SH-SY5Y (cell line): ENCODE data around the gene MINDY2.
A peak's percentile ranks its signal among the peaks of the same experiment; 100 is the strongest.

Source experiments
- GATA2 ChIP-seq: IDR thresholded peaks from 2 replicates; pipeline ENCODE4 v1.6.1; 2011; ENCODE audit warnings: mild to moderate bottlenecking, low read depth, low read length
- GATA3 ChIP-seq: IDR thresholded peaks from 2 replicates; pipeline ENCODE4 v1.6.1; 2011; ENCODE audit warnings: low read depth, mild to moderate bottlenecking, low read length, moderate library complexity

MINDY2 gene, protein sequence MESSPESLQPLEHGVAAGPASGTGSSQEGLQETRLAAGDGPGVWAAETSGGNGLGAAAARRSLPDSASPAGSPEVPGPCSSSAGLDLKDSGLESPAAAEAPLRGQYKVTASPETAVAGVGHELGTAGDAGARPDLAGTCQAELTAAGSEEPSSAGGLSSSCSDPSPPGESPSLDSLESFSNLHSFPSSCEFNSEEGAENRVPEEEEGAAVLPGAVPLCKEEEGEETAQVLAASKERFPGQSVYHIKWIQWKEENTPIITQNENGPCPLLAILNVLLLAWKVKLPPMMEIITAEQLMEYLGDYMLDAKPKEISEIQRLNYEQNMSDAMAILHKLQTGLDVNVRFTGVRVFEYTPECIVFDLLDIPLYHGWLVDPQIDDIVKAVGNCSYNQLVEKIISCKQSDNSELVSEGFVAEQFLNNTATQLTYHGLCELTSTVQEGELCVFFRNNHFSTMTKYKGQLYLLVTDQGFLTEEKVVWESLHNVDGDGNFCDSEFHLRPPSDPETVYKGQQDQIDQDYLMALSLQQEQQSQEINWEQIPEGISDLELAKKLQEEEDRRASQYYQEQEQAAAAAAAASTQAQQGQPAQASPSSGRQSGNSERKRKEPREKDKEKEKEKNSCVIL

GRCh38 chr15:58770857-58771620 lies at the start of gene MINDY2:
Gene MINDY2, plus strand, starts transcription at chr15:58771302. Its CDS starts 94 bp downstream, at chr15:58771396.
- TF ChIP-seq GATA3, result no peak
- no peak; the same call in 1 of the 2 replicates for TF ChIP-seq GATA2

DNA sequence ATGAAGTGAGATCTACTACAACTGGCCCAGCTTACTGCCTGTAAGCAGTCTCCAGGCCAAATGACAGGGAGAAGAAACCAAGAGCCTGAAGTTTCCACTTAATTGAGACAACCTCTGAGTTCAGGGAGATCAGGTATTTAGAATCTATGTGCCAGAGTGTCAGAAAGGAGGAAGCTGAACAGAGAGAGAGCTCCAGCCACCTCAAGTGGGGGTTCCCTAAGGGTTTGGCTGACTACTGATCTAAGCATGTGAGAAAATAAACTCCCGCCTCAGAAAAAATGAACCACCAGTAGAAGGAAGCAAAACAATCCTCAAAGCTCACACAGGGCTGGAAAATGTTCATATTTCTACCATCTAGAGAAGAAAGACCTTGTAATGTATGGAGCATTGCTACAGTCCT lies 46.6 kb upstream of the MINDY2 start:
- TF ChIP-seq GATA3, result no peak
- no peak for TF ChIP-seq GATA2

- TF ChIP-seq GATA3 (no peak), GATA2 (no peak)
These were observed 44.2 kb upstream of the MINDY2 start for GRCh38 chr15:58726867-58727266.

- TF ChIP-seq GATA3 (no peak), GATA2 (no peak)
These were observed 39.2 kb upstream of the MINDY2 start for GRCh38 chr15:58731756-58732535.

DNA sequence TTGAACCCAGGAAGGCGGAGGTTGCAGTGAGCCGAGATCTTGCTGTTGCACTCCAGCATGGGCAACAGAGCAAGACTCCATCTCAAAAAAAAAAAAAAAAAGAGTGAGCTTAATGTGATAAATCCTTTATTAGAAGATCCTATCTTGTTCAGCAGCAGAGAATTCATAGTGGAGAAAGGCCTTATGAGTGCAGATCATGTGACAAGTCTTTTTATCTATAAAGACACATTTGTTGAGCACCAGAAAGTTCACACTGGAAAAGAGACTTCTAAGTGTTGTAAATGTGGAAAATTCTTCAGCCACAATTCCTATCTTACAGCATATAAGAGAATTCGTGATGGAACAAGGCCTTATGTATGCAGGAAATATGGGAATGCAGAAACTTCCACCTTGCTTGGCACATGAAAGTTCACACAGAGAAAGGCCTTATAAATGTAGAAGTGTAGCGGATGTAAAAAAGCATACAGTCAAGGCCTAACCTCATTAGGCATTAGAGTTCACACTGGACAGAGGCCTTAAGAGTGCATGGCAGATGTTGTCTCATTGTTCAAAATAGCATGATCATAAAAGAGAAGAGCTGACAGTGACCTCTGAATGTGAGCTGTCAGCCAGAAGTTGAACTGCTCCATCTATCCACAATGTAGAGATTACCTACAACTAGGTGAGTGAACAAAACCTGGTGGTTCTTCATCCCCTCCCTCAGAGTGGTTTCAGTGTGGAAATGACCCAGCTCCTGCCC lies 38.3 kb upstream of the MINDY2 start:
- no peak for TF ChIP-seq GATA2
- no peak for TF ChIP-seq GATA3

GRCh38 chr15:58734859-58735258 lies 36.2 kb upstream of the MINDY2 start:
- peak; percentile 27; the same call in 1 of the 2 replicates for TF ChIP-seq GATA2
- TF ChIP-seq GATA3, result no peak

GRCh38 chr15:58736018-58736643 lies 35.0 kb upstream of the MINDY2 start:
- TF ChIP-seq GATA2, result no peak
- no peak for TF ChIP-seq GATA3

- no peak for TF ChIP-seq GATA3
- no peak for TF ChIP-seq GATA2
These were observed 33.8 kb upstream of the MINDY2 start for GRCh38 chr15:58737298-58737697.

DNA sequence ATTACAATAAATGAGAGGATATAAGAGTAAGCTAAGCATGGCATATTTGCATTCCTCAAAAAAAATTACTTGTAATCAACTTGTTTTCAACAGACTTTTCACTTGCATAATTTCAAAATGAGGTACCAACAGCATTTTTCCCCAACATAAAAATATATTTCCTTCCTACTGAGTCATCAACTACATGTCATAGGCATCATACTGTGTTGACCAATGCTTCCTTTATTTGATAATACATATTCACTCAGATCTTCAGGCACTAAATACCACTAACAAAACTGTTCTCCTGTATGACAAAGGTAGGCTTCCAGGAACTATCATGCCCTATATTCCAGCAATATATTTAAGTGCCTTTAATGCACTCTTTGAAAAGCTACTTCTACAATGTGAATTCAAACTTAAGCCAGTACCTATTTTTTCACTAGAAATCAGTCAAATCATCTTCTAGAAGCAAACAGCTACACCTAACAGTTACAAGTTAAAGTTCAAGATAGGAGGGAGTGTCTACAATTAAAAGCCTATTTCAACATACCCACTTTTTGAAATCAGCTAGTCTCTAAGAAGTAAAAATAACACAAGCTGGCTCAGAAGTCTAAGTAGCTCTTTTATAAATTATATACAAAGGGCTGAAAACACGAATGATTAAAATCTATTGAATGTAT lies 32.9 kb upstream of the MINDY2 start:
- TF ChIP-seq GATA3 (no peak), GATA2 (no peak)

- TF ChIP-seq GATA3 (no peak), GATA2 (no peak)
These were observed 30.7 kb upstream of the MINDY2 start for GRCh38 chr15:58740436-58740835.

- no peak for TF ChIP-seq GATA3
- no peak for TF ChIP-seq GATA2
These were observed 30.1 kb upstream of the MINDY2 start for GRCh38 chr15:58741032-58741431.

DNA sequence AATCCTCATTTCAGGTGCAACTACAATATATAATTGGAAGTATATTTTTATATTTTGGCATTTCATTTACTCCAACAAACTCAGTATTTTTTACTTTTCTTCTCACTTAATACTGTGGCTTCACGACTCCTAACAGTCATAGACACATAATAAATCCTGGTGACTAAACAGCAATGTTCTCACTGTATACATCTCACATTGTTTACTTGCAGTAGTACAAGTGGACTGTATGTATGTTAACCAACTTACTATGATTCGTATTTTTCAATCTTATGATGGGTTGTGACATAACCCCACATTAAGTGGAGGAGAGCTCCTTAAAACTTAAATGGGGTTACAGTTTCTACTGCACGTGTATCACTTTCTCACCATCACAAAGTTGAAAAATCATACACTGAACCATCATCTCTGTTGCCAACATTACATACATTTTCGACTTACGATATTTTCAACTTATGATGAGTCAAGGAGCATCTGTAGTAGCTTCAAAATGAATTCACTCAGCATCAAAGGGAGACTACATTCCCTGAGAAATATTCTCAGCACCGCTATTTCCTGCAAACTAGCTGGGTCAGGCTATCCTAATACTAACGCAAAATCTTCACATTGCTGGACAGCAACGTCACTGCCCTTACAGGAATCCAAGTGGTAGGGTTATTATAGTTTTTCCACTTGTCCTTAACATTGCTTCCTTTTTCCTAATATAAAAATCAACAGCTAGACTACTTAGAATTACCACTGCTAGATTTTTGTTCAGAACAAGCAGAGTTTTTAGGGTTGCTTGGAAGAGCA lies 28.9 kb upstream of the MINDY2 start:
- TF ChIP-seq GATA3 (no peak), GATA2 (no peak)
